ENCODE measurements around the gene BRS3.

The BRS3 gene

GRCh38 chrX:136493011-136493410, 5.3 kb downstream of the BRS3 start:
- in situ Hi-C loops (cut with HindIII; ENCODE audit: low sequenced_read_pairs) = no loop called here

DNA sequence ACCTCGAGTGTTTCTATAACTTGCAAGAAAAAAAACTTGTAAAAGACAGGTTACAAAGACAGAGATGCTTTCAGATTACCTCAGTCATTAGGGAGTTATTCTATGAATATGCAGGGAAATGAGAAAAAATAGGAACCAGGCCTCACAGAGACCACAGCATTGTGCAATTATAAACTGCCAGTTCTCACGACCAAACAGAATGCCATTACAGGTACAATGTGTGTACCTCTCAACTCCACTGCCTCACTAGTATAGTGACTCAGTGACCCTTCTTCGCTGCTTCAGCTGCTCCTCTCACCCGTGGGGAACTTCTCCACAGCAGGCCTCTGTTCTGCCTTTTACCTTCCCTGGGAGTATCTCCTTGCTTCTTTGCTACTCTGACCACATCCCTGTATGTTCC, 7.3 kb downstream of the BRS3 start:
- in situ Hi-C loops (cut with HindIII; ENCODE audit: low sequenced_read_pairs) = no loop called here

- in situ Hi-C loops (cut with HindIII; ENCODE audit: low sequenced_read_pairs) = no loop called here
Measured at GRCh38 chrX:136496186-136496763, 8.5 kb downstream of the BRS3 start.

DNA sequence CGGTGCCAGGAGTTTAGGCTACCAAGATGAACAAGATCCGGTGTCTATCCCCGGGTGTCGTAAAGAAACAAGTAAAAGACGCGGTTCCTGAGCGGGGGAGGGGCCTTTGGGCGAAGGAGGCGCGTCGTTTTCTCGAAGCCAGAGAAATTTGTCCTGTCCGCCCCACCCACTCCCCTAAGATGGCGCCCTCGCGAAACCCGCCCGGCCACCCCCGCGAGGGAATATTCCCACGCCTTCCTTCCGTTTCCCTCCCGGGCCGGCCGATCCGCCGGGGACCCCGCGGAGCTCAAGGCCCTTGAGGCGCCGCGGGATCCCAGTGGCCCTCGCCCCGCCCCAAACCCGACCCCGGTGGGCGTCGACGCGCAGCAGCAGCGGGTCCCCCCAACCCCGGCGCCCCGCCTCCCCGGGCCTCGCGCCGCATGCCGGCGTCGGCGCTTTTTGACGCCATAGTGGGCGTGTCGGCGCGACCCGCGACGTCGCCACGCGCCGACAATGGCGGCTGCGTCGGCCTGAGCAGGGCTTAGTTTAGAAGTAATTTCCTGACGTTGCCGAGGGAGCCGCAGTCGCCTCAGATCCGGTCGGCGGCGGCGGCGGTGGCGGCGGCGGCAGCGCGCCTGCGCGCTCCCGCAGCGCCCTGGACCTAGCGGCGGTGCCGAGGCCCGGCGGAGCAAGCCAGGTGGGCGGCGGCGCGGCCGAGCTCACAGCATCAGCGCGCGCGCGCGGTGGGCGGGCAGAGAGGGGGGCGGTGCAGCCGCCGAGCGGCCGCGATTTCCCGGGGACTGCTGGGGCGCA, 9.2 kb downstream of the BRS3 start:
- in situ Hi-C loops (cut with HindIII; ENCODE audit: low sequenced_read_pairs) = no loop called here

DNA sequence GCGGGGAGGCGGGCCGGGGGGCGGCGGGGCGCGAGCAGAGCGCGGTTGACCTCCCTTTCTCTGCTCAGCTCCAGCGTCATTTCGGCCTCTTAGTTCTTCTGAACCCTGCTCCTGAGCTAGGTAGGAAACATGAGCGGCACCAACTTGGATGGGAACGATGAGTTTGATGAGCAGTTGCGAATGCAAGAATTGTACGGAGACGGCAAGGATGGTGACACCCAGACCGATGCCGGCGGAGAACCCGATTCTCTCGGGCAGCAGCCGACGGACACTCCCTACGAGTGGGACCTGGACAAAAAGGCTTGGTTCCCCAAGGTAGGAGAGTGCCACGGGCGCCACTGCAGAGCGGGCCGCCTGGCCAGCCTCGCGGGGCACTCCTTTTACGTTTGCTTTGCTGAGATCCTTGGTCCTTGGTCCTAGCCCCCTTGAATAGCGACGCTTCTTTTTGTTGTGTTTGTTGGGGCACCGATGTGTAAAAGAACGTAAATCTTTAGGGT, 9.9 kb downstream of the BRS3 start, which contains the start of gene HTATSF1:
HTATSF1 (plus strand) TSS at position 37 of the 497 bp plus-strand sequence; CDS start at position 130, 93 bp downstream.
- in situ Hi-C loops (cut with HindIII; ENCODE audit: low sequenced_read_pairs) = no loop called here

DNA sequence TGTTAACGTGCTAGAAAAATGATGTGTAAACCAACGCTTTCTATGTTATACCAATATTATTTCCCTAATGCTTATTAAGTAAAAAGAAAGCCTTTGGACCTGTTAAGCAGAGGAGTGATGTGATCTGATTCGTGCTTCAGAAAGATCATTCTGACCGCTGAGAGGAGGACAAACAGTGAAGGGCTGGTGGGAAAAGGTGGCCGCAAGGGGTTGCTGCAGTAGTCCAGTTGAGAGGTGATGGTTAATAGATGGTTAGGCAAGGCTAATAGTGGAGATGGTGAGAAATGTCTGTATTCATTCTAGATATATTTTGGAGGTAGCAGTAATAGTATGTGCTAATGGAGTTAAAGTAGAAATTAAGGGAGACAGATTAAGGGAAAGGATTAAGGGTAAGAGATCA, 31.3 kb downstream of the BRS3 start:
- in situ Hi-C loops (cut with HindIII; ENCODE audit: low sequenced_read_pairs) = no loop called here

DNA sequence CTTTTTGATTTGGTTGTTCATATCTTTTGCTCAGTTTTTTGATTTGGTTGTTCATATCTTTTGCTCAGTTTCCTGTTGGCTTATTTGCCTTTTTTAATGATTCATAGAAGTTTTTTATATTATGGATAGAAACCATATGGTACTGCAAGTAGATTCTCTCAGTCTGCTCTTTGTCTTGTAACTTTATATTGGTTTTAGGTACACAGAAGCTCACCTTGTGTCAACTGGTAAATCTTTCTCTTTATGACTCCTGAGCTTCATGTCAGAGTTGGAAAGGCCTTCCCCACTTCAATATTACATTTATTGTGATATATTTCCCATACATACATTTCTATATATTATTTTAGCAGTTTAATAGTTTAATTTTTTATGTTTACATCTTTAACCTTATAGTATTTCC, 36.0 kb downstream of the BRS3 start:
- in situ Hi-C loops (cut with HindIII; ENCODE audit: low sequenced_read_pairs) = no loop called here

DNA sequence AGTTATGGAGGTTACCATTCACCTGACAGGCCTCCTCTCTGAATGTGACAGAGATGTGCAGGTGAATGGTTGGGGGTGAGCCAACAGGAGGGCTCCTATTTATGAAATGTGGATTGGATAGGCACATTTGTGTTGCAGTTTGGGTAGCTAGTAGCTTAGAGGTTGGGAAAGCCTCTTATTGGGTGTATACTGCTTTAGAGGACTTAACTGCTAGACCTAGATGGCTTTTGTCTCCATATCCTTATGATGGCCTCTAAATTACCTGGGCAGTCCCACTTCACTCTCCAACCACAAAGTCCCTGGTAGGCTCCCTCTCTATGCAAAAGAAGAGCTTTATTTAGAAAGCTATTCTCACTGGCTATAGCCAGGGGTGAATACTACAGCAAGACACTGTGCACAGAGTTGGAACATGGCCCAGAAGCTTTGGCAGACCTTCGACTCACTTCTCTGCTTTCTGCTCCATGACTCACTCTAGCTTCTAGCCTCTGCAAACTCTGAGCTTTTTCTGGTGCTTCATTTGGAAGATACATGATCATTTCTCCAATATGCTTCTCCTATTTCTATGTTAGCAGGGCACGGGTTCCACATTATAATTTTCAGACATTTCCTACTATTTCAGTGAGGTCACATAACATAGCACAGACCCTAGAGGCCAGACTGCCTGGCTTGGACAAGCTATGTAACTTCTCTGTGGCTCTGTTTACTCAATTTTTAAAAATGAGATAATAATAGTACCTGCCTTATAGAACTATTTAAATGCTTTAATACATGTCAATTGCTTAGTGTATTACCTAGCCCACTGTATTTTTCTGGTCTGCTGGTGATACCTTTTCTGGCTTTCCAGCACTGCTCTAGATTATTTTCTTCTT, 38.2 kb downstream of the BRS3 start:
- in situ Hi-C loops (cut with HindIII; ENCODE audit: low sequenced_read_pairs) = no loop called here

GRCh38 chrX:136528645-136529315, 41.0 kb downstream of the BRS3 start:
- in situ Hi-C loops (cut with HindIII; ENCODE audit: low sequenced_read_pairs) = no loop called here

GRCh38 chrX:136529795-136530194, 42.0 kb downstream of the BRS3 start:
- in situ Hi-C loops (cut with HindIII; ENCODE audit: low sequenced_read_pairs) = no loop called here

- in situ Hi-C loops (cut with HindIII; ENCODE audit: low sequenced_read_pairs) = no loop called here
Measured at GRCh38 chrX:136531951-136532350, 44.2 kb downstream of the BRS3 start, which contains the start of gene VGLL1. Gene VGLL1 (plus strand): TSS chrX:136532215. CDS start chrX:136536021, 3,806 bp downstream.

DNA sequence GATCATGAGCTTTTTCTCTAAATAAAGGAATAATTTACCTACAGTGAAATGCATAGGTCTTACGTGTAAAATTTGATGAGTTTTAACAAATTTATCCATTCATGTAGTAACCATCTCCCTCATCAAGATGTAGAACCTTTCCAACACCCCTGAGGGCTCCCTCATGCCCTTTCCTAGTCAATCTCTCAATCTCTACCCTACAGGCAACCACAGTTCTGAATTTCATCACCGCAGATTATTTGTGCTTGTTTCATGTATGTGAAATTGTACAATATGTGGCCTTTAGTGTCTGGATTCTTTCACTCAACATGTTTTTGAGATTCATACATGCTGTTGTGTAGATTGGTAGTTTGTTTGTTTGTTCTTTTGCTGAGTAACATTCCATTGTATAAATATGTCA, 46.4 kb downstream of the BRS3 start:
- in situ Hi-C loops (cut with HindIII; ENCODE audit: low sequenced_read_pairs) = no loop called here

DNA sequence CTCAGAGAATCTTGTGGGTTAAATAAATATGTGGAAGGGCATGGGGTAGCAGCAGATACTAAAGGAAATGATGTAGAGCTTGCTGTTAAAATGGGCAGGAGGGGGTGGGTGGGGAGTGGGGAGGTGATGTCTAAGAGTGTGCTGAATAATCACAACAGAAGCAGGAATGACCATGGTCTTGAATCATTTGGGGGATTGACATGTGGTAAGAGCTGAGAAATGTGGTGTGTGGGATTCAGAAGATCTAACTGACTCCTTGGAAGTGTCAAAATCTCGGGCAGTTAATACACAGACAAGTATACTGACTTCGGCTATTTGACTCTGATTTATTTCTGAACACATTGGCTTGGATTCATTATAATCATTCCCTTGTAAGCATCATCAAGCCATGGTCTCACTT, 51.1 kb downstream of the BRS3 start:
- in situ Hi-C loops (cut with HindIII; ENCODE audit: low sequenced_read_pairs) = no loop called here

DNA sequence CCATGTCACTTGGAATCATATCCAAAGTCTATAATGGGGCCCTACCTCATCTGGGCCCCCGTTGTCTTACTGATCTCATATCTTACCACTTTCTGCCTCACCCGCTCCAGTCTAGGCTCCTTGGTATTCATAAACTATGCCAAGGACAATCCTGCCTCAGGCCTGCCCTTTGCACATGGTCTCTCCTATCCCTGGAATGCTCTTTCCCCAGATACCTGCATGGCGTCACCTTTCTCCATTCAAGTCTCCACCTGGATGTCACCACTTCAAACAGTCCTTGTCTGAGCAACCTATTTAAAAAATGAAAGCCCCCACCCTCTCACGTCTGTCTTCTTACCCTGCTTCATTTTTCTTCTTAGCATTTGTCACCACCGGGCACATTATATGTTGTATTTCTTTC, 52.5 kb downstream of the BRS3 start:
- in situ Hi-C loops (cut with HindIII; ENCODE audit: low sequenced_read_pairs) = no loop called here

DNA sequence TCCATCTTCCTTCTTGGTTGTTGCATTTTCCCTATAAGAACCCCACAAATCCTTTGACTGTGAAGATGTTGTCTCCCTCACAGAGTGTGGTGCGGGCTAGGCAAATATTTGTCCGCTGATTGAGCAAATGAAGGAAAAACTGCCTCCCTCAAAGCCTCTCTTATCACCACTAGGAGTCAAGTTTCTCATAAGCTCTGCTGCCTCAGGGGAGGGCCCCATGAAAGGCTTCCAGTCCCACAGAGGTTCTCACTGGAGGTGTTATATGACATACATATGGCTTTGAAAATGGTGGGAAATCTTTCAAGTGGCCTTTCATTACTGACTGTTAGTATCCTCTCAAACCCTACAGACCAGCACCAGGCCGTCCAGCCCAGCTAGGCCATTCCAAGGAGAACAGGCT, 53.5 kb downstream of the BRS3 start:
- in situ Hi-C loops (cut with HindIII; ENCODE audit: low sequenced_read_pairs) = no loop called here

DNA sequence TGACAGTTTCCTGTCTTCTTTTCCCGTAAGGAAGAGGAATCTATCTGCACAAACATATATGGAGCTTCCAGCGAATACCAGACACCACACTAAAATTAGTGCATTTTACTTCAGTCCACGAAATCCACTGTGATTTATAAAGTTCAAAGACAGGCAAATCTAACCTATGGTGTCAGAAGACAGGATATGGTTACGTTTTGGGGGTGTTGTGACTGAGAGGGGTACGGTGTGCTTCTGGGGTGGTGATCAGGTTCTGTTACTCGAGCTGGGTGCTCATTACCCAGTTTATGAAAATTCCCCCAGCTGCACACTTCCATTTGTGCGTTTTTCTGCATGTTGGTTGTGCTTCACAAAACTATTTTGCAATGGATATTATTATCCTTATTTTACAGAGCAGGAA, 54.5 kb downstream of the BRS3 start:
- in situ Hi-C loops (cut with HindIII; ENCODE audit: low sequenced_read_pairs) = no loop called here
